GM18511 (cell line): Measurements from ENCODE around the gene RFXAP.

Experiments used
- ATAC-seq: cut with Tn5 transposase; IDR thresholded peaks from one replicate; pipeline ENCODE4 v1.9.1; 2021; ENCODE audit warnings: mild to moderate bottlenecking, moderate library complexity; ENCODE audit not compliant: unreplicated experiment

RFXAP gene

DNA sequence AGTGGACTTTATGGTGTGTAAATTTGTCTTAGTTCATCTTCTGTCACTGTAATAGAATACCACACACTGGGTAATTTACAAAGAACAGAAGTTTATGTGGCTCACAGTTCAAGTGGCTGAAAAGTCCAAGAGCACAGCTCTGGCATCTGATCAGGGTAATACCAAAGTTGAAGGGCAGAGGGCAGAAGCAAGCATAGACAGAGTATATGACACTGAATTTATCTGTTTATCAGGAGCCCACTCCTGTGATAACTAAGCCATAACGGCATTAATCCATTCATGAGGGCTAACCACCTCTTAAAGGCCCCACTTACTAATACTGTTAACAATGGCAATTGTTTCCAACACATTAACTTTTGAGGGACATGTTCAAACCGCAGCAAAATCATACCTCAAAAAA, 4.0 kb upstream of the RFXAP start:
- no peak for ATAC-seq

DNA sequence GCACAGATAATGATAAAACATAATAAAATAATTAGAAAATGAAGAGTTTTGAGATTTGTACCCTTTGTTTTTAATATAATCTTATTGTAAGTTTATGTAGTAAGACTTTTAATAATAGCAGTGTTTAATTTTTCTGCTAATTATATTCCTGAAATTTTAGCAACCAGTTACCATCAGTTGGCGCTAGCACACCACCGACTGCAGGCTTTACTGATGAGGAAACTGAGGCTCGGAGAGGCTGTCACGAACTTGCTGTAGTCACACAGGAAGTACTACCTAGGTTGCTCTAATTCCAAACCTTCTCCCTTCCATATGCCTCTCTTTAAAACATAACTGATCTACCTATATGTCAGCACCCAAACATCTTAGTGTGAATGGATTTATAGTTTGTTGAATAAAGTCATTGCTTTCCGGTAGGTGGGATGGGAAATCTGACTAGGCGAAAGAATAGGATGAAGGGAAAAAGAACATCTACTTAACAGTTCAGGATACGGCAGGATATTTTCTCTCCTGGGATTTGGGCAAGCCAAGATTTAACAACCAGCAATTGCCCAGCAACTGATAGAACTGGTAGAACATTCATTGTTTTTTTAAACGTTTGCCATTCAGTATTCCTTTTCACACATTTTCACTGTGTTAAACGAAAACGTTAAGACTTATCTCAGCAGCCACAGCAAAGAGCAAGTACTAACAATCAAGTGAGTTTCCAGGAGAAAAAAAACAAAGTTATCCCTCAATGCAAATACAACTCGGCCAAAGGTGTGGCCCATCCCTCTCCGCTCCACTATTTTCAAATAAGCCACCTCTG, 822 bp upstream of the RFXAP start:
- ATAC-seq: peak; percentile 2

DNA sequence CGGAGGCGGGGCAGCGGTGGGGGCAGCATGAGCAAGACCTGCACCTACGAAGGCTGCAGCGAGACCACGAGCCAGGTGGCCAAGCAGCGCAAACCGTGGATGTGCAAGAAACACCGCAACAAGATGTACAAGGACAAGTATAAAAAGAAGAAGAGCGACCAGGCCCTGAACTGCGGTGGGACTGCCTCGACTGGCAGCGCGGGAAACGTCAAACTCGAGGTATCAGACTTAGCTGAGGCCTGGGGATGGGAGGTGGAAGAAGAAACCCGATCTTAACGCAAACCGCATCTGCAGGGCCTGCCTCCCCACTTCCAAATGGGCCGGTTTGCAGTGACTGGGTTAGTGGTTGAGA, 693 bp downstream of the RFXAP start:
- ATAC-seq: peak; percentile 27

DNA sequence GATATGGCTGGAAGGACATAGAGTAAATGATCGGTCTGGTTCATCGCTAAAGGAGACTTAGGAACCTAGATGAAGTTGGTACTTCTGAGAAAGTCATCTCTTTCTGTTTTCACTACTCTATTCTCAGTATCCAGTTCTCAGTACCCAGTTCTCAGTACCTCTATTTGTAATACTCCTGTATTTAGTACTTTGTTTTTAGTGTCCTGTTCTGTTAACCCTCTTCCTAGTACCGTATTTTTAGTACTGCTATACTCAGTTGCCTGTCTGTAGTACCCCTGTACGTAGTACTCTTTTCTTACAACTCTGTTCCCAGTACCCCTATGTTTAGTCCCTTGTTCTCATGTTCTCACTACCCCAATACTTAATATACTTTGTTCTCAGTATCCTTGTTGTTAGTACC, 1.2 kb downstream of the RFXAP start:
- ATAC-seq: peak; percentile 48

DNA sequence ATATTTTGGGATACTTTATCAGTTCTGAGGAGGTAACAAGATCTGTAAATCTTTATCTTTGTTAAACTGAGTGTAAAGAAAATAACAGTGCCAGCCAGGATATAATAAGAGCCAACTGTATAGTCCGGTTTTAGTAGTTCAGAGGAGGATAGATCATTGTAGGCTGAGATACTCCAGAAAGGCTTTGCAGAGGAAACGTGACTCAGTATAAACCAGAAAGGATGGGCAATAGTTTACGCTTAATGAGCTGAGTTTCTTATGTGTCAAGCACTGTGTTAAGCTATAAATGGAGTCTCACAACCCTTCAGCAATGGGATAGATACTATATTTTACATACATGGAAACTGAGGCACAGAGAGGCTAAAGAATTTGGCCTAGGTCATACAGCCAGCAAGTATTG, 3.8 kb downstream of the RFXAP start:
- no peak for ATAC-seq

DNA sequence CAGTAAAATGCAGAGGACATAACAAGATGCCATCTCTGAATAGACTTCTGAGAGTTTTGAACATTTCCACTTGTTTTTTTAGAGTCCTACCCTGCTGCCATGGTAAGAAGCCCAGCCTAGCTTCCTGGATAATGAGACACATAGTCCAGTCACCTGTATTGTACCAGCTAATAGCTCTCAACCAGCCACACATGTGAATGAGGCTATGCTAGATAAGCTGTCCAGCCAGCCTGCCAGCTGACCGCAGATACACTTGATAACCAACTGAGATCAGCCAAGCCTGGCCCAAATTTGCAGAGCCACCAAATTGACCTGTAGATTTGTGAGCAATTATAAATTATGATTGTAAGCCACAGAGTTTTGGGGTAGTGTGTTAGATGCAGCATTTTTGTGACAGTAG, 10.7 kb downstream of the RFXAP start:
- no peak for ATAC-seq

DNA sequence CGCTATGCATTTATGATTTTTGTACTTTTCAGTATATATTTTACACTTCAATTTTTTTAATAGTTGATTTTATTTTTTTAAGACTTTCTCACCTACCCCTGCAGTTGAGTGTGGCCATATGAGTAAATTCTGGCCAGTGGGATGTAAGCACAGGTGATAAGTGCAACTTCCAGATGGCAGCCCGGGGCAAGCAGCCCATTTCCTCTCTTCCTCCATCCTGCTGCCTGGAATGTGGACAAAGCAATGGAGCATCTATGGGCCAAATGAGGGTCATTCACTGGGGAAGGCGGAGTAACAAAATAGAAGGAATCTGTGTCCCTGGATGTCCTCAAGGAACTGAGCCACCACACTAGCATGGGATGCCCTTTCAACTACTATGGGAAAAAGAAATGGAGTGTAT, 12.3 kb downstream of the RFXAP start:
- no peak for ATAC-seq

DNA sequence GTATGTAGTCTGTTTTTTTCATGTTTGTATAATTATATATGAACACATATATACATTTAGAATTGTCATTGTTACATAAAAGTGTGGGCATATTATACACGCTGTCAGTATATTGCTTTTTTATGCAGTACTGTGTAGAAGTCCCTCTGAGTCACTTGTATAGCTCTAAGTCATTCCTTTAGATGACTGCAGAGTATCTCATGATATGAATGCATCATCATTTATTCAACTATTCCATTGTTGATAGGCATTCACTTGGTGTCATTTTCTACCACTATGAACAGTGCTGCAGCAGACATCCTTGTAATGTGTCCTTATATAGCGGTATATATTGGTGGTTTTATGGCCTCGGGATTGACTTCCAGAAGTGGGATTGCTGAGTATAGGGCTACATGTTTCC, 15.3 kb downstream of the RFXAP start:
- no peak for ATAC-seq

DNA sequence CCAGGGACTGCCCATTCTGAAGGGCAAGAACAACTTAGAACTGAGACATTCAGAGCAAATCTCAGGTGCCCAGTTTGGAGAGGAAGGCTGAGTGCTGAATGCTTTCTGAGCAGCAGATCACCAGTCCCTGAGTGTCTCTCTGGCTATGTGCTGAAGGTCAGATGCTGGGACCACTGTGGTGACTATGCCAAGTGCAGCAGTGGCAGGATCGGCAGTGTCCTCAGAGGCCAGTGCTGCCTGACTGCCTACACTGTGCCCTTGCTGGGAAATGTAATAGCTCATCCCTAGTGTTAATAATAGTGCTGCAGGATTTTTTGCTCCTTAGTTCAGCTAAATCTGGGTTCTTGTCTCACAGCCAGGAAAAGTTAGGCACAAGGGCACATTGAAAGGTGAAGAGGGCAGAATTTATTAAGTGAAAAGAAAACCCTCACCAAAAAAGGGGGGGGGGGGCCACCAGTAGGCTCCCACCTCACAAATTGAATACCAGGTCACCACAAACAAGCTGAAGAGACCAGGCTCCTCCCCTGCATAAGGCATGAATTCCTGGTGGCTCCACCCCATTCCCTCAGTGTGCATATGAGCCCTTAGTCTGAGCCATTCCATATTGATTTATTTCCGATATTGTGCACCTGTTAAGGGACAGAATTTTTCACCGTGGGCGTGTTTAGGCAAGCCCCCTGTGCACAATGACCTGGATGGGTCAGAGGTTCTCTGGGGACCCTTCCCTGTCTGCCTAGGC, 18.5 kb downstream of the RFXAP start:
- ATAC-seq: no peak

DNA sequence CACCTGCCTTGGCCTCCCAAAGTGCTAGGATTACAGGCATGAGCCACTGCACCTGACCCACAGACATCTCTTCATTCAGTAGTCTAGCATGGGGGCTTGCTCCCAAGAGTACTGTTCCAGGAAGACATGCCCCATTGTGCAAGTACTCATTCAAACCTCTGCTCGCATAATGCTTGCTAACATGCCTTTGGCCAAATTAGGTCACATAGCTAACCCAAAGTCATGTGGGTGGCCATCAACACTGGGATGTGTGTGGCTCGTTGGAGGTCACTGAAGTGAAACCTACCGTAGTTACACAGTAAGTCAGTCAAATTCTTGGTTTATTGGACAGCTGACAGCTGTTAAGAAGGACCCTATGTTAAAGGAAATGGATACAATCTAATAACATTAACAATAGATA, 20.3 kb downstream of the RFXAP start:
- ATAC-seq: no peak

DNA sequence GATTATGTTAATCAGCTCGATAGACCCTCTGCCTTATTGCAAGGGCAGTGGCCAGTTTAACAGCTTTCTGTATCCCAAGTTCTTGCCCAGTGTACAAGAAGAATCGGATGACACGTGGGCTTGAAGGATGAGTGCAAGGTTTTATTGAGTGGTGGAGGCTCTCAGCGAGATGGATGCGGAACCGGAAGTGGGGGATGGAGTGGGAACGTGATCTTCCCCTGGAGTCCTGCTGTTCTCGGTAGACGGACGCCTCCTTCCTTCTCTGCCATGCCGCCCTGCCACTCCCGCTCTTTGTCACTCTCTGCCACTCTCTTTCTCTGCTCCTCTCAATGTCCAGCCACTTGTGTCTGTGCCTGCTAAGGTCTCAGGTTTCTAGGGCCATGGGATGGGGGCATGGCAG, 21.0 kb downstream of the RFXAP start:
- no peak for ATAC-seq

DNA sequence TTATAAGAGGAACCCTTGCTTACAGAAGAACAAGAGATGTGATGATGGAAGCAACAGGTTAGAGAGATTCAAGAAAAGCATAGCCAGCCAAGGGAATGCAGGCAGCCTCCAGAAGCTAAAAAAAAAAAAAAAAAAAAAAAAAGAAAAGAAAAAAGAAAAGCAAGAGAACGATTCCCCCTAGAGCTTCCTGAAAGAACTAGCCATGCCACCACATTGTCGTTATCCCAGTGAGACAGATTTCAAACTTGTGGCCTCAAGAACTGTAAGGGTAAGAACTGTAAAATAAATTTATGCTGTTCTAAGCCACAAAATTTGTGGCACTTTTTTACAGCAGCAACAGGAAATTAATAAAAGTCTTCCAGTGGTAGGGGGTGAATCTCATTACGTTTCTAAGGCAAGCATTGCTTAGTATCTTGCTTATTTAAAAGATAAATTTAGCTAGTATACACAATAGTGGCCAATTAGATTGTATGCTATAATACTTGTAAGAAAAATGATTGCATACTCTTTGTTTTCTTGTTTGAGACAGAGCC, 21.8 kb downstream of the RFXAP start:
- ATAC-seq: no peak

DNA sequence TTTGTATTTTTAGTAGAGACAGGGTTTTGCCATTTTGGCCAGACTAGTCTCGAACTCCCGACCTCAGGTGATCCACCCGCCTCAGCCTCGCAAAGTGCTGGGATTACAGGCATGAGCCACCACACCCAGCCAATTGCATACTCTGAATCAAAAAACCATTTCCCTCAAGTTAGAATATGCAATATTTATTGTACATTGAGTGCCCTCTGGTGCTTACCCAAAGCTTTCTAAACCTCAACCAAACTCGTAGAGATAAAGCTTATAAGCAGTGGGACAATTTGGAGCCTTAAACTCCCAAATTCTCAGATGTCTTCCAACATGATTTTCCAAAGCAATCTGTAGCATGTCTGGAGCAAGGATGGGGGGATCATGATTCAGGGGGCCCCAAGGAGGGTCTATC, 22.4 kb downstream of the RFXAP start:
- ATAC-seq: no peak

DNA sequence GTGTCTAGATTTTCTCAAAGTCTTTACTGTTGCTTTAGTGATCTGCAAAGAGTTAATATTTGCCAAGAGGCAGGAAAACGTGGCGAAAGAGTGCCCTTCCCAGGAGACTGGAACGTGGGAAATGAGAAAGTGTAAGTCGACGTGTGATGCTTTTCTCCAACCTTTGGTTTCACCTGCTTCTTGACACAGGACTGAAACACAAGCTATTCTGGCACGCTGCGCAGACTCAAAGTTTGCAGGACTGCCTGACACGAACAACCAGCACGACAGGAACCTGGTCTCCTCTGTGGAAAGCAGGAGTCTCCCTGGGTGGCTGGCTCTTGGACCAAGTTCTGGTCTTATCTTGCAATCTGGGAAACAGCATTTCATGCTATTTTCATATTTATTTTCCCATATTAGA, 28.6 kb downstream of the RFXAP start:
- ATAC-seq: no peak

DNA sequence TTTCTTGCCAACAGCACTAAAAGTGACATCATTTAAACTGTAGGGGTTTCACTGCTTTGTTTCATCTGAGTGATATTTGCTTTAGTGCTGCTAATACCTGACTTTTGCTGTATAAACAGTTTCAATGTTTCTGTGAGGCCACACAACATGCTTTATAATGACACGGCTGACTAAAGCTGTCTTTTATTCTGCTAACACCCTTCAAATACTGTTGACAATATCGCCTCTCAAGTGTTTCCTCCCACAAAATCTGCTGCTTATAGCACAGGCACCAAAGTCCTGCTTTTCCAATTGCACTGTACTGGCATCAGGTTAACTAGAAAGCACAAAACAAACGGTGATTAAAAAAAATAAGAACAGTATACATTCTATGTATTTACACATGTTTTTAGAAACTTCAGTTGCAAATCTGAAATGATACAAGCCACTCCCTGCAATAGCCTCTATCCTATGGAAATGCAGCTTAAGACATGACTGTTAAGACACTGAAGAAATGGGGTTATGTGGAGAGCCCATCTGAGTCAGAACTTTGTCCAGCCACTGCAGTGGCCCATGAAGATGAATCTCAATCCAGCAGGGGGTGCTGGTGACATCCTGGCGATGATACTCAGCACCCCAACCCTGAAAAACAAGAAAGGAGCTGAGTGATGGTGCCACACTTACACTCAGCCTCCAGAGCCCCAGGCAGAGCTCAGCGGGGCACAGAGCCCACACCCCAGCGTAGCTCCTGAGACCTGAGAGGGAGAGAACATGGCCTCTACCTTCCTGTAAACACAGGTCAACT, 29.4 kb downstream of the RFXAP start:
- peak; percentile 53 for ATAC-seq

DNA sequence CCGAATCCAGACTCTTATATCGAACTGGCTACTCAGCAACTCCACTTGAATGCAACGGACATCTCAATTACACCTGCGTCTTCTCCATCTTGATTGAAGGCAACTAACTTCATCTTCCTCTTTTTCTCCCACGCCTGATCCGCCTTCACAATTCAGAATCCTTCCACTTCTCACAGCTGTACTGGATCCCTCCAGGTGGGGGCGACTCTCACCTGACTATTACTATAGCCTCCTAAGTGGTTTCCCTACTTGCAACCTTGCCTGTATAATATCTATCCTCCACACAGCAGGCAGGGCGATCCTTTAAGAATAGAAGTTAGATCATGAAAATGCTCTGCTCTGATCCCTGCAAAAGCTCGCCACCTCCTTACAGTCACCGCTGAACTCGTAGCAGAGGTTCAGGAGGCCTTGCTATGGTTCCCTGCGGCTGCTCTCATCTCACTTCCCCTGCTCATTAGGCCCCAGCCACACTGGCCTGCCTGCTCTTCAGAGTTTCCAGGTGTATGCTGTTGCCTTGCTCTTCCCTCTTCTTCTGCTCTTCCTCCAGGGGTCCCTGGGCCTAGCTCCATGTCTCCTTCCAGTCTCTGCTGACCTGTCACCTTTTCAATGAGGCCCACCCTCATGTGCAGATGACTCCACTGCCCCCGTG, 31.9 kb downstream of the RFXAP start:
- no peak for ATAC-seq

DNA sequence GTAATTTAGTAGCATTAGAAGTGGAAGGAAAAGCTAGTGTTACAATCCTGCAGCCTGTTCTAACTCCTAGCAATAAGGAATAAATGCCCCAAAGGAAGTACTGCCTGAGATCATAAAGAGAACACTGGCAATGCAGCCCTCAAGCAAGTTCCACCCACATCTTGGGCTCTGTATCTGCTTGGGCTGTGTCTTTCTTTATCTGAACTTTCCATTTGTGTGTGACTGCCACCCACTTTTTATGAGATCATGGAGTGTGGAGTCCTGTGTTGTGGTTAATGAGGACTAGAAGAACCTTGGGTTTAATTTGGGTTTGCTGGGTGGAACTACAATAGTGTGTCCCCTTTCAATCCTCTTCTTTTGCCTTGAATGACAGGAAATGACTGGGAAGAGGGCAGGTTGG, 38.2 kb downstream of the RFXAP start:
- ATAC-seq: no peak

DNA sequence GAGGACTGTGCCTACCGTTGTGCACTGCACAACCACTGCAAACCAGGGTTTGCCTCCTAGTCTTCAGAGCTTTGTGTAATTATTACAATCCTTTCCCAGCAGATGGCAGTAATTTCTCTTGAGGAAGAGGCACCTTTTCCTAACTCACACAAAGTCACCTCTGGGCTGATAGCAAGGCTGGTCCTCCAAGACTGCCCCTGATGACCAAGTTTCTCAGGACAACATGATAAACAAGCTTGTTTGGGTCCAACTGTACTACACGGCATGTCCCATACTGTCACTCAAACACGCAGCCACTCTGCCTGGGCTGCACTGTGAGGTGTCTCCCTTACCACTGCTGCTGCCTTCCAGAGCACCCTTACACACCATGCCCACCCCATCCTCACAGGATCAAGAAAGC, 39.3 kb downstream of the RFXAP start:
- ATAC-seq: peak; percentile 69

DNA sequence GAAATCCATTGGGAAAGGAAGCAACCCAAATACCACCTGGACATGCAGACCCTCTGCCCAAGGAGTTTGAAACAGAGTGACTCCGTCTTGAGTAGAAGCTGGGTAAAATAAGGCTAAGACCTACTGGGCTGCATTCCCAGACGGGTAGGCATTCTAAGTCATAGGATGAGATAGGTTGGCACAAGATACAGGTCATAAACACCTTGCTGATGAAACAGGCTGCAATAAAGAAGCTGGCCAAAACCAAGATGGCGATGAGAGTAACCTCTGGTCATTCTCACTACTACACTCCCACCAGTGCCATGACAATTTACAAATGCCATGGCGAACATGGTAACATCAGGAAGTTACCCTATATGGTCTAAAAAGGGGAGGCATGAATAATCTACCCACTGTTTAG, 40.2 kb downstream of the RFXAP start:
- no peak for ATAC-seq

DNA sequence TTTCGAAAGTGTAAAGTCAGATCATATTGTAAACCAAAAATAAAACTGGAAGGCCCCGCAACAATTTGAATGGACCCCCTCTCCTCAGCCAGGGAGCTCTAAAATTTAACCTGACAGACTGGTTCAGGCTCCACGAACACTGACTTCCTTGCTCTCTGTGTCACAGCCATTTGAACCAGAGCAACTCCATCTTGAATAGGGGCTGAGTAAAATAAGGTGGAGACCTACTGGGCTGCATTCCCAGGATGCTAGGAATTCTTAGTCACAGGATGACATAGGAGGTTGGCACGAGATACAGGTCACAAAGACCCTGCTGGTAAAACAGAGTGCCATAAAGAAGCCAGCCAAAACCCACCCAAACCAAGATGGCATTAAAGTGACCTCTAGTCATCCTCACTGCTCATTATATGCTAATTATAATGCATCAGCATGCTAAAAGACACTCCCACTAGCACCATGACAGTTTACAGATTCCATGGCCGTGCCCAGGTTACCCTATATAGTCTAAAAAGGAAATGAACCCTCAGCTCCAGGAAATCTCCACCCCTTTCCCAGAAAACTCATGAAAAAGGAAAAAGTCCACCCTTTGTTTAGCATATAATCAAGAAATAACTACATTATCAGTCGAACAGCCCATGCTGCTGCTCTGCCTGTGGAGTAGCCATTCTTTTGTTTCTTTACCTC, 43.1 kb downstream of the RFXAP start:
- ATAC-seq: no peak

DNA sequence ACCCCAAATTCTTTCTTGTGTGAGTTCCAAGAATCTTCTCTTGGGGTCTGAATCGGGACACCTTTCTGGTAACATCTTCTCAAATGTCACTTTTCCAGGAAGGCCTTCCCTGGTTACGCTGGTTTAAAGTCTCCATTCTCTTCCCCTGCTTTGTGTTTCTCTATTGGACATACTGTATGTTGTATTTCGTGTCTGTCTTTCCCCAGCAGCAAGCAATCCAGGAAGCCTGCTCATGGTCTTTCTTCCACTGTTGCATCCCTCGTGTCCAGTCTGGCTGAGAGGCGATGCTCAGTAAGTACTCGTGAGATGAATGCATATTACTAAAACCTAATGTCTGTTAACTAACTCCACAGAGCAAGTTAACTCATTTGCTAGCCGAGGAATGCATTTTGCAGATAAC, 43.7 kb downstream of the RFXAP start:
- no peak for ATAC-seq
